ENCODE measurements around the gene EXD1.
"Not testable (repeated sequence)": the region's sequence is repeated elsewhere in the genome, so short reads cannot be mapped to it uniquely, and the experiment has no call there.

Gene EXD1

DNA sequence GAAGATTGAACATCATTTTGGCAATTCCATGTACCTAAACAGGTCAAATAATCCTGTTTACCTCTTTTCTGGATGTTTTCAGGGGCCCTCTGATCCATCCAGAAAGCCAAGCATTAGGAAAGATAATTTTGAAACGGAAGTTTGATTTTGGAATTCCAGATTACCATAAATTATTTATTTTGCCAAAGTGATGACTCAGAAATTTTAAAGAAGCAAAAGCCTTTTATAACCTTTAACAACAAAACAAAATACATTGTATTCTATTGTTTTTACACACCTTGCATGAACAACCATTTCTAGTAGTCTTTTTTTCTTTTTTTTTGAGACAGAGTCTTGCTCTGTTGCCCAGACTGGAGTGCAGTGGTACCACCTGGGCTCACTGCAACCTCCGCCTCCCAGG lies 82.5 kb downstream of the EXD1 start:
- no peak for DNase-seq (ENCODE audit: low read depth)

GRCh38 chr15:41139619-41140018 lies 90.9 kb downstream of the EXD1 start:
- no peak for DNase-seq (ENCODE audit: low read depth)

- DNase-seq (ENCODE audit: low read depth) = not testable (repeated sequence)
These were observed 91.4 kb downstream of the EXD1 start for GRCh38 chr15:41139112-41139511.

- not testable (repeated sequence) for DNase-seq (ENCODE audit: low read depth)
These were observed 95.0 kb downstream of the EXD1 start for GRCh38 chr15:41135580-41135979.

DNA sequence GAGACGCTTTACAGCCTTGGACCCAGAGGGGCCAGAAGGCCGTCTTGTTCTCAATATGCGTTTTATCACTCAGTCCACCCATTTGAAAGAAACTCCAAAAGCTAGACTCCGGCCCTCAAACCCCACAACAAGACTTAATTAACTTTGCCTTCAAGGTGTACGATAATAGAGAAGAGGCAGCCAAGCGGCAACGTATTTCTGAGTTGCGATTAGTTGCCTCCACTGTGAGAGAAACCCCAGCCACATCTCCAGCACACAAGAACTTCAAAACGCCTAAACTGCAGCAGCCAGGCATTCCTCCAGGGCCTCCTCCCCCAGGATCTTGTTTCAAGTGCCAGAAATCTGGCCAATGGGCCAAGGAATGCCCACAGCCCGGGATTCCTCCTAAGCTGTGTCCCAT lies 97.1 kb downstream of the EXD1 start:
- no peak for DNase-seq (ENCODE audit: low read depth)

Measured in iris pigment epithelial cell (primary cell).